AG09319 (cell line): ENCODE measurements around the gene E4F1.

Experiments
- DNase-seq: peaks from one replicate; pipeline ENCODE4 v3.0.0-alpha.2; 2010; ENCODE audit warnings: low read depth; ENCODE audit errors: extremely low read depth
- TF ChIP-seq, protein P1 (sequence below): IDR thresholded peaks from 2 replicates; pipeline ENCODE4 v1.5.1; 2011; ENCODE audit warnings: low read depth, mild to moderate bottlenecking, inconsistent platforms, low read length, moderate library complexity

E4F1 gene

DNA sequence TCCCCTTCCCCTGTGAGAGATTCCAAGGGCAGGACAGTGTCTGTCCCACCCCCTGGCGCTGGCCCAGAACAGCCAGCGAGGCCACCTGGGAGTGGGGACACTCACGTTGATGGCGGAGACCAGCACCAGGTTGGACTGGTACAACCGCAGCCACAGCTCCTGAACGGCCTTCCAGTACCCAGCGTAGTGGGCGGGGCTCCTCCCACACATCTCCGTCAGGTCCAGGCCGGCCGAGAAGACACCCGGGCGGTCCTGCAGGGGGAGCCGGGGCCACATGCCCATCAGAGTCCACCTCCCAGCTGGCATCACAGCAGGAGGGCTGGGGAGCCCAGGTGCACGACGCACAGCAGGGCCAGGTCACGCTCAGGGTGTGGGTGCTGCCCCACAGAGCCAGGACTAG lies 20.9 kb downstream of the E4F1 start:
- TF ChIP-seq, protein P1, sequence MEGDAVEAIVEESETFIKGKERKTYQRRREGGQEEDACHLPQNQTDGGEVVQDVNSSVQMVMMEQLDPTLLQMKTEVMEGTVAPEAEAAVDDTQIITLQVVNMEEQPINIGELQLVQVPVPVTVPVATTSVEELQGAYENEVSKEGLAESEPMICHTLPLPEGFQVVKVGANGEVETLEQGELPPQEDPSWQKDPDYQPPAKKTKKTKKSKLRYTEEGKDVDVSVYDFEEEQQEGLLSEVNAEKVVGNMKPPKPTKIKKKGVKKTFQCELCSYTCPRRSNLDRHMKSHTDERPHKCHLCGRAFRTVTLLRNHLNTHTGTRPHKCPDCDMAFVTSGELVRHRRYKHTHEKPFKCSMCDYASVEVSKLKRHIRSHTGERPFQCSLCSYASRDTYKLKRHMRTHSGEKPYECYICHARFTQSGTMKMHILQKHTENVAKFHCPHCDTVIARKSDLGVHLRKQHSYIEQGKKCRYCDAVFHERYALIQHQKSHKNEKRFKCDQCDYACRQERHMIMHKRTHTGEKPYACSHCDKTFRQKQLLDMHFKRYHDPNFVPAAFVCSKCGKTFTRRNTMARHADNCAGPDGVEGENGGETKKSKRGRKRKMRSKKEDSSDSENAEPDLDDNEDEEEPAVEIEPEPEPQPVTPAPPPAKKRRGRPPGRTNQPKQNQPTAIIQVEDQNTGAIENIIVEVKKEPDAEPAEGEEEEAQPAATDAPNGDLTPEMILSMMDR = no peak
- no peak for DNase-seq

DNA sequence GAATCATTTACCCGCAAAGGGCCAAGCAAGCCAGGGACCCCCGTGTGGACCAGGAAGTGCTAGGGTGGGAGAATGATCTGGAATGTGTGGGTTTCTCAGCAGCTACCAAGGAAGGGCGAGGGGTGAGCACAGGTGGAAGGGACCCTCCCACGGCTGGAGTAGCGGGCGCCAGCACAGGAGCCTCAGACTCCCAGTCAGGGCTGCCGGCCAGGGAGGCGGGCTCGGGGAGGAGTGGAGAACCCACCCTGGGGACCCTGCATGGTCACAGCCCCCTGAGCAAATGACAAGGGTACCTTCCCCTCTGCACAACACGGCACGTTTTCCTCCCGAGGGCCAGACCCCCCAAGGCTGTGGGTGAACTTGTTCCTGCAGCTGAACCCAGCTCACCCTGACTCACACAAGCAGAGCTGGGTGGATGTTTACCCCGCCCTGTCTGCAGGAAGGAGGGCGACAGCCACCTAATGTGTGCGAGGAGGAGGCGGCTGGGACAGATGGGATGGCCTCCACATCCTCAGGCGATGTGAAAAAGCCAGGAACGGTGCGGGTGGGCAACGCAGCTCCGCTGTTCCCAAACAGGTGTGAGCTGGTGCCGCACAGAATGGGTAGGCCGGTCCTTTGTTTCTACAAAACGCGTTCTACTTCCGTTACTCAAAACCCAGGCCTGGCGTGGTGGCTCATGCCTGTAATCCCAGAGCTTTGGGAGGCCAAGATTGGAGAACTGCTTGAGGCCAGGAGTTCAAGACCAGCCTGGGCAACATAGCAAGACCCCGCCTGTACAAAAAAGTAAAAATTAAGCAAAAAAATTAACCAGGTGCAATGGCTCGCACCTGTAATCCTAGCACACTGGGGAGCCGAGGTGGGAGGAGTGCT lies 21.8 kb downstream of the E4F1 start:
- no peak for DNase-seq
- TF ChIP-seq, protein P1 = no peak

DNA sequence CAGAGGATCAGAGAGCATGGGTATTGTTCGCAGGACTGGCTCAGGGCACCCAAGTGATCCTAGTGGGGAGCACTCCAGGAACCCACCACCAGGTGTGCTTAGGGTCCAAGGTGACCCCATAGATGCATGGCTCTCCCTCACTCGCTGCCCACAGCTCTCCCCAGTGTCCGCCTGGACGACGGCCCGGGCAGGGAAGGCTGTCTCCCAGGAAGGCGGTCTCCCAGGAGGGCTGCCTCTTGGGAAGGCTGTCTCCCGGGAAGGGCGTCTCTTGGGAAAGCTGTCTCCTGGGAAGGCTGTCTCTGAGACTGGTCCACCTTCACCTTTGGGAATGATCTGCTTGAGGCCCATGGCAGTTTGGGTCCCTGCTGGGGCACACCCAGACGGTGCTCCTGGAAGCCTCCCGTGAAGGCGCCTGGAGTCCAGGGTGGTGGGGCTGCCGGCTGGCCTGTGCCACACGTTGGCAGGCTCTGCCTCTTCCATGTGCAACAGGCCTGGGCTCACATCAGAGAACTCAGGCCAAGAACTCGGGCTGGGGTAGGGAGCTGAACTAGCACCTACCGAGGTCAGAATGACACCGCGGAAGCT lies 23.0 kb downstream of the E4F1 start:
- TF ChIP-seq, protein P1 = no peak
- DNase-seq = no peak

DNA sequence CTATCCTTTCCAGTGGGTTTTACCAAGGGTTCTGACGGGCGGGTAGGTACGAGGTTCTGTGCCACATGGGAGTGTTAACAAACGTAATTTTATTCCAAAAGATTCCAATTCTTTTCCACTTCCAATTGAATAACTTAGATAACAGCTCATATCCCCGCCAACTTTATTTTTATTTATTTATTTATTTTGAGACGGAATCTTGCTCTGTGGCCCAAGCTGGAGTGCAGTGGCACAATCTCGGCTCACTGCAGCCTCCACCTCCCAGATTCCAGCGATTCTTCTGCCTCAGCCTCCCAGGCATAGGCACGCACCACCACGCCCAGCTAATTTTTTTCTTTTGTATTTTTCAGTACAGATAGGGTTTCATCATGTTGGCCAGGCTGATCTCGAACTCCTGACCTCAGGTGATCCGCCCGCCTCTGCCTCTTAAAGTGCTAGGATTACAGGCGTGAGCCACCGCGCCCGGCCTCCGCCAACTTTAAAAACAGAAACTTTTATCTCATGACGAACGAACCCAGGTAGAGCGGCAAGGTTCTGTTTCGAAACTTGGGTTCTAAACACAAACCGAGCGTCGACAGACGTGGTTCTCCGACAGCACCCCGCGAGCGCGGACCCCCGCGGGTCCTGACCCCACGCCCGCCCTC lies 27.4 kb downstream of the E4F1 start:
- TF ChIP-seq, protein P1 = no peak
- no peak for DNase-seq

DNA sequence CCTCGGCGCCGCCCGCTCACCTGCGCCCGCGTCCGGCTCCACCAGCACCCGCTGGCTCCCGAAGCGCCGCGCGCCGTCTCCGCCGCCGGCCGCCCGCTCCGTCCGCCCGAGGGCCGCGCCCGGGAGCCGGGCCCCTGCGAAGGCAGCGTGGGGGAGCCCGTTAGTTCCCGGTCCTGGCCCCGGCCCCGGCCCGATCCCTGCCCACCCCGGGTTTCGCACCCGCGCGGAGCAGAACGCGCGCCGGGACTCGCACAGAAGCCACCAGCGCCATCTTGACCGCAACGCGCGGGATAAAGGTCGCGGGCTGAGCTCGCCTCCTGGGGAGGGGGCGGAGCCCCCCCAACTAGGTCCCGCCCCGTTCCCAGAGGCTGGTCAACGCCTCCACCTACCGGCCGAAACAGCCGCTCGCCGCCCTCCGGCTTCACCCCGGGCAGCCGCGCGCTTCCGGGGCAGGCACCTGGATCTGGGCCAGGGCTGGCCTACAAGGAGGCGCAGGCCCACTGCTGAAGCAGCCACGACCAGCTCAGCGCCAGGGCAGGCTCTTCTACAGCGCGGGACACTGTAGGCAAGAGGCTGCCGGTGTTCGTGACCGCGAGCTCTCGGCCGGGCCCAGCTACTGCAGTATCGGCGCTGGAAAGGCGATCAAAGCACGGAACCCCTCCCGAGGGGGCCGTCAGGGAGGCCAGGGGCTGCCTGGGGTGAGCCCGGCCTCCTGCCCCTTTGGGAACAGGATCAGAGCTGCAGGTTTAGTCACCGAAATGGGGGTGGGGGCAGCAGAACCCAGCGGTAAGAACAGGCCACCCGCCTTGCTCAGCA lies 28.1 kb downstream of the E4F1 start, which contains the start of gene ECI1:
Gene ECI1 (minus strand): TSS at position 292 of the 816 bp plus-strand sequence. CDS start 21 bp downstream, at position 271.
- peak; percentile 84 for DNase-seq
- TF ChIP-seq, protein P1 = peak; percentile 69

DNA sequence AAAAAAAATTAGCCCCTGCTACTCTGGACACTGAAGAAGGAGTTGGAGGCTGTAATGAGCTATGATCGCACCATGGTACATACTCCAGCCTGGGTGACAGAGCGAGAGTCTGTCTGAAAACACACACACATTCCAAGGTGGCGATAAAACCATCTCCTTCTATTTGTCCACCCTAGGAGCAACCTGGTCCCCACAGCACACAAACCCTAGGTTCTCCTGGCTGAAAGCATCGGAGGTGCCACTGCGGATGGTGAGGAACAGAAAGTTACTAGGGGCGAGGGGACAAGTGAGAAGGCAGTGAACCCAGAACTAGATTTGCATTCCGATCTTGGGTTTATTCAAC lies 29.4 kb downstream of the E4F1 start:
- no peak for DNase-seq
- TF ChIP-seq, protein P1 = no peak
